CD4-positive, alpha-beta T cell treated with Interleukin-12 subunit alpha and Interleukin-12 subunit beta, for 1 hour (primary cell): ENCODE data around the gene IFNK.

ENCODE experiments used
- DNase-seq: peaks from one replicate; pipeline ENCODE4 v3.0.0-alpha.2; 2020

The IFNK gene

DNA sequence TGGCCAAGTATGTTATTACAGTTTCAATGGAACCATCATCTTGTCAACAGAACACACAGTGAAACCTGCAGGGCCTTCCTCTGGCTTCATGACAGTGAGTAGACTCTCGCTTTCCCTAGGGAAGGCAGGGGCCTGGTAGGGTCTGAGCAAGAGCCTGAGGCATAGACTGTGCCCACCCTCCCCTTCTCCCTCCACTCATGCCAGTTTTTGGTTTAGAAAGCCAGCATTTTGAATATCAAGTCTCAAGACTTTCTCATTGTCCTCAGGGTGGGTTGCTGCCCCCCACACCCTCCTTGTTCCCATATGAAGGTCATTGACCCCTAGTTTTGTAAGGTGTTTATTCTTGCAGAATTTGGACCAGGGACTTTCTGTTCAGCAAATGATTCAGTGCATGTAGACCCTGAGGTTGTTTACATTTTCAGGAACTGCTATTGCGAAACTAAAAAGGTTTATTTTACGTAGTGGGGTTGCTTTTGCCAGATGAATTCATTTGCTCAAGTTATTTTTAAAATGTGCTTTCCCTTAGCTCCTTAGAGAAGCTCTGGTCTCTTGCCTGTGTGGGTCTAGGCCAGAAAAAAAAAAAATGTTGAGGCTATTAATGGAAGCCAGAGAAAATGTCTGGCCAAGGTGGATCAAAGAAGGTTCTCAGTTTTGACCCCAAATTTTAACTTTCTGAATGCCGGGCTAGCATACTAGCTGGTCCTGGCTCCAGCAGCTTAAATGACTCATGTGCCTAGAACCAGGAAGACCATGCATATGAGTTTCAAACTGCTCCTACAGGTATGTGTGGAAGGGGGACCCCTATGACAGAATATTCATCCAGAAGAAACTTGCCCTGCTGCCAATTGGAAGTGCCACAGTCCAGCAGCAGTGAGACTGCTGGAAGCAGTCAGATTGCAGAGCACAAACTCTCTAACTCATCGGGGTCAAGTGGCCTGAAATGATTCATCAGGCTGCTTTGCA is 15.7 kb downstream of the IFNK start:
- DNase-seq = no peak

DNA sequence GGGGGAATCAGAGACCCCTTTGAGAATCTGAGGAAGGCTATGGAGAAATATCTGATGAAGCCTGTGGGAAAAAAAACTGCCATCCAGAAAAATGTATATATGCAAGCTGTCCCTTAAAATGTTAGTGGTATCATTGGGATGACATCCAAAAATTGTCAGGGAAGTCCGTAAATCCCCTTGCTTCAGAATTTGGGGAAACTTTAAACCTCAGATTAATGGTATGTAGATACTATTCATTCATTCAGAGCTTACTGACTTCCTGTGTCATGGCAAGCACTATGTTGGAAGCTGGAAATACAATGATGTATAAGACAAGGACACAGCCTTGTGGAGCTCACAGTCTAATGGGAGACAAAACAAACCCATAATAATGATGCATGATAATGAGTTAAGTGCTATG is 16.4 kb downstream of the IFNK start:
- no peak for DNase-seq

DNA sequence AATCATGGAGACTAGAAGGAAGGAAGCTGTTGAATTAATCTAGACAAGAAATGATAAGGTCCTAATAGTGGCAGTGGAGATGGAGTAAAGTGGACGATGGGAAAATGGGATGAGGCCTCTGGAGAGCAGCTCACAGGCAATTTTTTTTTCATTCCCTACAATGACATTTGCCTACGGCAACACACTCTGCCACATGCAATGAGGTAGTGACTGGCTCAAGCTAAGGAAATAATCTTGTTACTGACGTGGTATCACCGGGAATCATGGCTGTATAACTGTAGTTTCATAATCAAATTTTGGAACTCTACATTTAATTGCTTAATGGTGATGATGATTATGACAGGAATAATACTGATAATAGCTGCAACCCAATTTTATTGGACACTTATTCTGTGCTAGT is 17.6 kb downstream of the IFNK start:
- no peak for DNase-seq

DNA sequence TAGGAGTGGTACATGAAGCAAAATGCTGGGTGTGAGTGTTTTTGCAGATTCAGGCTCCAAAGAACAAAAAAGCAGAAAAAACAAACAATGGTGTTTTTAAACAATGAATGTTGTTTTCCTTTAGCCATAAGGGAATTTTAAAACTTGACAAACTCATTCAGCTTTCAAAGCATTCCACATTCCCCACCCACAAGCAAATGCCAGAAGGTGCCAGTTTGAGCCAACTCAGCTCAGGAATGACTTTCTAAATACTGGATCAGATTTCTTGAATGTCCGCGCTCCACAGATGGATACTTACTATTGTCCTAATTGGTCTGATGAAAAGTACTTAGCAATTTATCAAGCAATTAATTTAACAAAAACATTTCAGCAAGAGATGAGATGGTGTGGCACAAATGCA is 18.4 kb downstream of the IFNK start:
- no peak for DNase-seq

DNA sequence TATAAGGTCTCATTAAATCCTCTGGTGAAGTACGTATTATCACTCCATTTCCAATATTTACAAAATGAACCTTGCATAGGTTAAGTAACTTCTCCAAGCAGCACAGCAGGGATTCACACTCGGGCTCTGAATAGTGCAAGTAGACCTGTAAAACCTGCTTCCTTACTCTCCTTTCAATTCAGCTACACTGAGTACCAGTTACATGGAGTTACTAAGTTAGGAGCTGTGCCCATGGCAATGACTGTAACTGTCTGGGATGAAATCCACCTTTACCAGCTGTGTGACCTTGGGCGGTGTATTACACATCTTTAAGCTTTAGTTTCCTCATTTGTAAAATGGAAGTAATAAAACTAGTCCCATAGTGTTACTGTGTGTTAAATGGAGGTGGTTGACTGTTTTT is 21.4 kb downstream of the IFNK start:
- no peak for DNase-seq

DNA sequence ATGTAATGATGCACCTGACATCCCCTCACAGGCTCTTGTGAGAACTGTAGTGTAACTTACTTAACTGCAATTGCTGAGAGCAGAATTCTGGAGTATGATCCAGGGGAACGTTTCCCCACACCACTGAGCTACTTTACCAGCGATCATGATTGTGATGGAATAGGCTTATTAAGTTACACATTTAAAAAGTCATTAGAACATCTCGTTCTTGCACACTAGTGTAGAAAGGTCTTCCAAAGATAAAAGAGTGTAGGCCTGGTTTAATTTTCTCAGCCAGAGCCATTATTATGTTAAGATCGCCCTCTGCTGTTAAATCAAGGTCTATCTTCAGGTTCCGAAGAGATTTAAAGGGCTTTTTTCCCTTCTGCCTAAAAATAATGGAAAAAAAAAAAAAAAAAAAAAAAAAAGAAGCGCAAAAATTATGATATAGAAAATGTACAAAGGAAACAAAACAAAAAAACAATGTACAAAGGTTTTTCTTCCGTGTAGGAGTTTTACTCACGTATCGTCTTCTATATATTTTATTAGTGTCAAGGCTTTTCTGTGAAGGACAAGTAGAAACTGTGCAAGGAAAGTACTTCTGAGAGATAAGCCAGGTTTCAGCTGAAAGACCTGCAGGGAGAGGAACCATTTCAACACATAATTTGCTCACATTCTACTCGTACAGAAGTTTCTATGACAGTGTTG is 24.1 kb downstream of the IFNK start:
- no peak for DNase-seq

DNA sequence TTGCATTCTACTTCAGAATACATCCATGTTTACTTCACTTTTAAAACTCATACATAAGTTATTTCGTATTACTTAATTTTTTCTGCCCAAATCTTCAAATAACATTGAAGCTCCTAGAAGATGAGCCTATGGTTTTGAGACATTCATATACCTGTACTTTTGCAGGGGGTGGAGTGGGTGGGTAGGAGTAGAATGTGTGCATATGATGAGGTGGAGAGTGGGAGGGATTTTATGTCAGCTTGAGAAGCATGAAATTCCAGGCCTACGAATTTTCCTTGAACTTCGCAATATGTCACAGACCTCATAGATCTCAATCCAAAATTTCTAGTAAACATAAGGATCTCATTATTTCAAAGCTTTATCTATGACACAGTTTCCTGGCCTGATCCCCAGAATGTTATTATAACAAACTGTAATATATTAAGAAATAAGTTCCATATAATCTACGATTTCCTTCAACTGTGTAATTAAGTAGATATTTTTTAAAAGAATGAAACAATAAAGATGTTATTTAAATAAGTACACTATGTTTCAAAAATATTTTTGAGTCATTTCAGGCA is 25.2 kb downstream of the IFNK start:
- no peak for DNase-seq

DNA sequence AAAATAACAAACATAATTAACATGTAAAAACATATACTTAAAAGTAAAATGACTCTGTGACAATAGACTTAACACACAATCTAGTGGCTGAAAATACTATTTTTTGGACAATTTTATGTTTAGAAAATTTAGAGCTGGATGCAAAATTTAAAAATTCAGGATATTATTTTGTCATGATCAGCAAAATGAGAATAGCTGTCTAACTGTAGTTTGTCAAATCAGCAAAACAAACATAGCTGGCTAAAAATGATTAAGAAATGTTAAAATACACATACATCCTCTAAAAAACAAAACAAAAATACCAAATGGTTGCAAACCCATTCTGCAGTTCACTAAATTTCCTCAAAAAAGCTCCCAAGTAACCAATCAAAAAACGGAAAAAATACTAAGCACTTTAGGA is 30.6 kb downstream of the IFNK start:
- DNase-seq = no peak

DNA sequence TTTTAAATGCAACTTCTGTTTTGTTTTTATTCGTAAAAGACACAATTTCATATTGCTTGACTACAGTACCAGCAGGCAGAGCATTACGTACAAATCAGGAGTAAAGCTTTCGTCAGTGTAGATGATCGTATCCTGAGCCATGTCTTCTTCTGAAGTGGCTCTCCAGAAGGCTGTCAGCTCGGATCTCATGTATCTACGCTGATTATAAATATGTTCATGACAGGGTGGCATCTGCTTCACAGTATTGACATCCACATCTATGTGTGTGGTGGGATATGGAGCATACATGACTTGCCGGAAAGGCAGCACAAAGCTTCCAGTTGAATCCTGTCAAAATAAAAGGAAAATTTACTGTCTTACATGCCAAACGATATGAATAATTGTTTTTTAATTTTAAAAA is 32.4 kb downstream of the IFNK start:
- no peak for DNase-seq

DNA sequence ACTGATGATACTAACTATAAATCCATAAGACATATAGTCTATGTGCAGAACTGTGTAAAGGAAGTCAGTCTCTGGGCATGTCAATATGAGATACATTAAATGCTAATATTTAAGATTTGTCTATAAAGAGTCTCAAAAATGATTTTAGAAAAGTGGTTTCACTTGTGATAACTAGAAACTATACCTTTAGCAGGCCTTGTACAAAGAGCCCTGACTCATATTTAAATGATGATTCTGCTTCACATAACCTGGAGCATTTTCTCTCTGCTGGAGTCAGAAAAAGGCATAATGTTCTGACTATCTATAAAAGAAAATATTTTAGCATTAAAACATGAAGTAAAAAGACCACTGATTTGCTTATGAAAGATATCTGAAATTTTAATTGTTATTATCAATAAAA is 34.2 kb downstream of the IFNK start:
- DNase-seq = no peak

DNA sequence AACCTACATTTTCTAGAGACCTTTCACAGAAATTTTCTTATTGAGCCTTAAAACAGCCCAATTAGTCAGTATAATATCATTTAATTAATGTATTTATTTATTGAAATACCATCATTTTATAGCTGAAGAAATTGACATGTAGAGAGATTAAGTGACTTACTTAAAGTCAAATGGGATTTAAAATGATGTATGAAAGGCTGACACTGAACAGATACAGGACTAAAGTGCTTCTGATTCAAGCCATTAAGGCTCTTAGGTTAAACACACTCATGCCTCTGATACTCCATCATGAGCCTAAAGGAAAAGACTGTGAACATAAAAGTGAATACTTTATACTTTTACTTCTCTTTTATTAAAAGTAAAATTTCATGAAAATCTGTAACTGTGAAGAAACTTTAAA is 36.4 kb downstream of the IFNK start:
- DNase-seq = no peak

DNA sequence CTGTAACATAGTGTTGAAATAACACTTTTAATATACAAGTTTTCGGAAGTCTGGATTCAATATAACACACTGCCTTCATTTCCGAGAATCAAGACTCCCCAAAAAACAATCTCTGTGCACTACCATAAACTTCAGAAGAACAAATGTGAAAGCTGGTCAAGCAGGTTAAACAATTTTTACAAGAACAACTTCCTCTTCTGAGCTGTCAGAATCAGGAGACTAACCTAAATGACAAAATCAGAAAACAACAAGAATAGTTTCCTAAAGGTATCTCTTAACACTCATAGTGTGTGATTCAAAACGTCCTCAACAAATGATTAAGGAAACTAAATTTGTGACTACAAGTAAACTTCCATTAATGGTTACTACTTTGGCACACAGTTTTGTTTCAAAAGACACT is 37.6 kb downstream of the IFNK start:
- no peak for DNase-seq

DNA sequence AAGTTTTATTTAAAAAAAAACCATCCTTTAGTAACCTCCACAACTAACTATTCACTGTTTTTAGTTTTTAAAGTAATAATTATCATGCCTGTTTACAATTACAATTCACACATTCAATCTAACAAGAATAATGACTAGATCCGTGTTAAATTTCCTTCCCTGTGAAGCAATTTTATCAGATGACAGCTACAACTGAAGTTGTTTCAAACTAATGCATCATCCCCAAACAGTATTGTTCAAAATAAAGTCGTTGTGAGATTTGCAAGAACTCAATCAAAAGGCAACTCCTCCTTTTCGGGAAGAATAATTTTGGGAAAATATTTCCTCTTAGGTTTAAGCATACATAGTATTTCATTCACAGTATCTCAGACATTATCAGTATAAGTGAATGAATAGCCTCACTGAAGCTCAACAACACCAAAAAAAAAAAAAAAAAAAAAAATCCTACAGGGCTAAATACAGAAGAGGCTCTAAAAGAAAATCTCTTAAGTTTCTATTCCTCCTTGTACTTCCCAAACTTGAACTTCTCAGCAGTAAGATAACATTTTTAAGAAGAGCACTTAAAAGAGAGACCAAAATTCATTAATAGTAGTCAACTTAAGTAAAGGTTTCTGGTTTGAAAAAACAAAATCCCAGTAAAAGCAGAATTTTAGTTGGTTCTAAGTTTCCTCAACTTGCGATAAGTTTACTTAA is 39.8 kb downstream of the IFNK start:
- no peak for DNase-seq

DNA sequence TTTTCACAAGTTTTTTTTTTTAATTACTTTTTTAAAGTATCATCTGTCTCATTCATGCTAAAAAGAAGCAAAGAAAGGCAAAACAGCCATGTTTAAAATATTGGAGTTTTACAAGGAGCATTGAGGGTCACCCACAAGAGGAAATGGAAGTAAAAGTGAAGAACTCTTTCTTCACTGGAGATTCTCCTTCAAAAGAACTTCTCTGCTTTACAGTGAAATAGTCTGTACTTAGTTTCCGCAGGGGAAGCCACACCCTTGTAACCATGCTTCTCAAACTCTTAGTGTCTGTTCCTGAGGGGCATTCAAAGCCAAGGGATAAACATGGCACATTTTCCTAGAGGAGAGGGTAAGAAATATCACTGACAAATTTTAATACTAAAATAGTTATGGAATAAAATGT is 40.6 kb downstream of the IFNK start:
- no peak for DNase-seq

DNA sequence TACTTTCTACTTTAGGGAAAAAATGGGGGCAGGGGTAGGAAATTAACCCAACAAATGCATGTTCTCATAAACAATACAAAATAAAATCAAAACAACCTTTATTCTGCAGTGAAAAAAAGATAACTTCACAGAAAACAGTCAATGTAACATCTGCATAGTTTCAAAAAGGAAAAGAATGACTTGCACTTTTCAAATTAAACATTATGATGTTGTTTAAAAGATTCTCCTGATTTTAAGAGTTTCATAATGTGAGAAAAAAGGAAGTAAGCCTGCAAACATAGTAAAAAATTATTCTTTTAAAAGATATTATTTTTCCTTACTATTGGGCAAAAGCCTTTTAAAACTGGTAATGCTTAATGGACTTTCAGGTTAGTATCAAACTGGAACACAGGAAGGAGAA is 41.6 kb downstream of the IFNK start:
- no peak for DNase-seq

DNA sequence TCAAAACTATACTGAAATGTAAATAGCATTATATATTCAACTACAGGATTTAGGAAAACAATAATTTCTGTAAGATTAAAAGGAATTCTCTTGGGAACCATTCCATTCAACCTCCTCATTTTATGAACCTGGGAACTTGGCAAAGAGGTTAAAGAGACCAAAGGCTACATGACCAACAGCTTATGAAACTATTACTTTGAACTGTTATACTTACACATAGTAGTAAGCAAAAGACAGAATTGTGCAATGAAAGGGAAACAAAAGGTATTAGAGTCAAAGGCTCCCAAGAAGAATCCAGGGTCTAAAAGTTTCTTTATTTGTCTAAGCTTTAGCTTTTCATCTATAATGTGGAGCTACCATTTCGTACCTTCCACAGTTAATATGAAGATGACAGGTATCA is 42.0 kb downstream of the IFNK start:
- no peak for DNase-seq

DNA sequence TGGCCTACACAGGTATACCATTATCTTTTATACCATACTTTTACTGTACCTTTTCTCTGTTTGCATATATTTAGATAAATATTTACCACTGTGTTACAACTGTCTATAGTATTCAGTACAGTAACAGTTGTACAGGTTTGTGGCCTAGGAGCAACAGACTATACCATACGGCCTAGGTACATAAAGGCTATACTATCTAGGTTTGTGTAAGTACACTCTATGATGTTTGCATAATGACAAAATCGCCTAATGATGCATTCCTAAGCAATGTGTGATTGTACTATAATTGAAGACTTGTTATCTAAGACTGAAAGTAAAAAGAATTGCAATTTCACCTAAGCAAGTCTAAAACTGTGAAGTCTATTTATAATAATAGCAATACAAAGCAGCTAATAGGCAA is 45.3 kb downstream of the IFNK start:
- no peak for DNase-seq

DNA sequence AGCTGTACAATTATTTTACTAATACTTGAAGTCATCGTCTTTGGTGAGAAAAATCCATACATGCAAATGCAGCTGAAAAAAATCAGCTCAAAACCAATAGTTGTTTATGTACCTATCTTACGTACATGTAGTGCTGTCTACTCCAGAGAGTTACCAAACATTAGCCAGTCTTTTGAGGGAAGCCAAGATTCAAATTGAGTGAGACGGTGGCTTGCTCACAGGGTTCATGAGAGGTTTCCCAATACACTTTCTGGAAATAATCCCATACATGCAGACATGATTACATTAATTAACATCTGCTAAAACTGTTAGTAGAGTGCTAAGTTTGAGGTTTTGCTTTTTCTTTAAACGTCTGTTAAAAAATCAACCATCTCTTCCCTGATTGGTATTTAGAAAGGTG is 46.9 kb downstream of the IFNK start:
- DNase-seq = no peak

DNA sequence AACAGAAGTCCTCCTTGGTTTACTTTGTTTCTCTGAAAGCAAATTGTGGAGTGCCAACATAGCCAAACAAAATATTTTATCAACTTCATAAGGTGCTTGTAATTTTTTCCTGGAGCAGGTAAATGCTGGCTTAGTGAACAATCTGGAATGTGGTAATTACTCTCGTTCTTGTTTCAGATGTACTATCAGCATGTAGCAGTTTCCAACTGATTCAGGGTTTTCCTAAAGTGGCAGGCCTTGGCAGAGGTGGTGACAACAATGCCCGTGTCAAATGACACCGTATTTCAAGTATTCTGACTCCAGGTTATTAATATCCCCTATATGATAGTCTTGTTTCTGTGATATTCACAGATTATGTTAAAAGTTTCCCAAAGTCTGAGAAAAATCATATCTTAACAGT is 48.0 kb downstream of the IFNK start:
- no peak for DNase-seq

DNA sequence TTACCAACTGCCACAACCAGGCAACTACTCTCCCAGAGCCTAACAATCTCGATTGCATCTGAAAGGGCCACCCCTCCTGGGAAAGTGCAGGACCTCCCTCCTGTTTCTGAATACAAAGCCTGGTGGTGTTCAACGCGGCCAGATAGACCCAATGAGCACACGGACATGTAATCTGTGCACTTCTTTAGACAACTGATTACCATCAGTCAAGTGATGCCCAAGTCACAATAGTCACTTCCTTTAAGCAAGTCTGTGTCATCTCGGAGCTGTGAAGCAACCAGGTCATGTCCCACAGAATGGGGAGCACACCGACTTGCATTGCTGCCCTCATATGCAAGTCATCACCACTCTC is 48.5 kb downstream of the IFNK start:
- peak; percentile 70 for DNase-seq

DNA sequence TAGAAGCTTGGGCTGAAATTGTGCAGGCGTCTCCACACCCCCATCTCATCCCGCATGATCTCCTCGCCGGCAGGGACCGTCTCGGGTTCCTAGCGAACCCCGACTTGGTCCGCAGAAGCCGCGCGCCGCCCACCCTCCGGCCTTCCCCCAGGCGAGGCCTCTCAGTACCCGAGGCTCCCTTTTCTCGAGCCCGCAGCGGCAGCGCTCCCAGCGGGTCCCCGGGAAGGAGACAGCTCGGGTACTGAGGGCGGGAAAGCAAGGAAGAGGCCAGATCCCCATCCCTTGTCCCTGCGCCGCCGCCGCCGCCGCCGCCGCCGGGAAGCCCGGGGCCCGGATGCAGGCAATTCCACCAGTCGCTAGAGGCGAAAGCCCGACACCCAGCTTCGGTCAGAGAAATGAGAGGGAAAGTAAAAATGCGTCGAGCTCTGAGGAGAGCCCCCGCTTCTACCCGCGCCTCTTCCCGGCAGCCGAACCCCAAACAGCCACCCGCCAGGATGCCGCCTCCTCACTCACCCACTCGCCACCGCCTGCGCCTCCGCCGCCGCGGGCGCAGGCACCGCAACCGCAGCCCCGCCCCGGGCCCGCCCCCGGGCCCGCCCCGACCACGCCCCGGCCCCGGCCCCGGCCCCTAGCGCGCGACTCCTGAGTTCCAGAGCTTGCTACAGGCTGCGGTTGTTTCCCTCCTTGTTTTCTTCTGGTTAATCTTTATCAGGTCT is 49.0 kb downstream of the IFNK start, which contains the start of gene C9orf72:
C9orf72 (minus strand) TSS at position 564 of the 716 bp plus-strand sequence. CDS start 6,361 bp downstream, outside the sequence.
- peak; percentile 90 for DNase-seq
